Measurements from ENCODE around the gene SNIP1. TPM values are rescaled to one million over a fixed set of nuclear protein-coding genes. Genes with fewer than 3 reads are reported as not detected.
"Not testable (repeated sequence)": the region's sequence is repeated elsewhere in the genome, so short reads cannot be mapped to it uniquely, and the experiment has no call there.

The SNIP1 gene
- total RNA-seq, 4 donors from 2014 or later: 13.5 to 23.4 (median 15.6) TPM

DNA sequence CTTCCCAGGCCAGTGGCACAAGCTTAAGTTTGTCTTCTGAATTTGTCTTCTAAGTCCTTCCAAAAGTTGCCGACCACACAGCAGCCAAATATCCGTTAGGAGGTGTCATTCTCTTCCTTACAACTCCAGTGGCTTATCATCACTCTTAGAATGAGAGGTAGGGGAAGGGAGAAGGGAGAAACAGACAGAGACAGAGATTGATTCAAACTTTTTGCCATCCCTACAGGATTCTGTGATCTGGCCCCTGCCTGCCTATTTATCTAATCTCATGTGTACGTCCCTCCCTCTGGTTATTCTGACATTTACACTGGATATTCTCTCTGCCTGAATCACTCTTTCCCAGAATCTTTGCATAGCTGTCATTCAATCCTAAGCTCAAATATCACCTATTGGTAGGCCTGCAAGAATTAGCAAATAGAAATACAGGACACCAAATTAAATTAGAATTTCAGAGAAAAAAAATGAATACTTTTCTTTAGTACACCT is 42.1 kb upstream of the SNIP1 start:
- H3K4me1 ChIP-seq: peaks cover 26% of the 10 kb centered on the region
- H3K27me3 ChIP-seq: no peaks in the 10 kb centered on the region
- WGBS: 0% methylated on average over 3 of the region's 3 CpGs
- no peaks in the 10 kb centered on the region for H3K9me3 ChIP-seq
- TF ChIP-seq EP300 (IDR thresholded peaks at IDR 0.05) (no peak), POLR2AphosphoS5 (IDR thresholded peaks at IDR 0.05) (no peak), POLR2A (IDR thresholded peaks at IDR 0.05) (no peak)
- TF ChIP-seq, protein P1, sequence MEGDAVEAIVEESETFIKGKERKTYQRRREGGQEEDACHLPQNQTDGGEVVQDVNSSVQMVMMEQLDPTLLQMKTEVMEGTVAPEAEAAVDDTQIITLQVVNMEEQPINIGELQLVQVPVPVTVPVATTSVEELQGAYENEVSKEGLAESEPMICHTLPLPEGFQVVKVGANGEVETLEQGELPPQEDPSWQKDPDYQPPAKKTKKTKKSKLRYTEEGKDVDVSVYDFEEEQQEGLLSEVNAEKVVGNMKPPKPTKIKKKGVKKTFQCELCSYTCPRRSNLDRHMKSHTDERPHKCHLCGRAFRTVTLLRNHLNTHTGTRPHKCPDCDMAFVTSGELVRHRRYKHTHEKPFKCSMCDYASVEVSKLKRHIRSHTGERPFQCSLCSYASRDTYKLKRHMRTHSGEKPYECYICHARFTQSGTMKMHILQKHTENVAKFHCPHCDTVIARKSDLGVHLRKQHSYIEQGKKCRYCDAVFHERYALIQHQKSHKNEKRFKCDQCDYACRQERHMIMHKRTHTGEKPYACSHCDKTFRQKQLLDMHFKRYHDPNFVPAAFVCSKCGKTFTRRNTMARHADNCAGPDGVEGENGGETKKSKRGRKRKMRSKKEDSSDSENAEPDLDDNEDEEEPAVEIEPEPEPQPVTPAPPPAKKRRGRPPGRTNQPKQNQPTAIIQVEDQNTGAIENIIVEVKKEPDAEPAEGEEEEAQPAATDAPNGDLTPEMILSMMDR (IDR thresholded peaks at IDR 0.05): no peak
- H3K27ac ChIP-seq: peak overlapping the region; percentile 84
- no peak for DNase-seq (ENCODE audit: low spot score in 2 of 2)
- H3K4me3 ChIP-seq: peak overlapping the region; percentile 89
- H3K36me3 ChIP-seq: peaks cover 20% of the 10 kb centered on the region

DNA sequence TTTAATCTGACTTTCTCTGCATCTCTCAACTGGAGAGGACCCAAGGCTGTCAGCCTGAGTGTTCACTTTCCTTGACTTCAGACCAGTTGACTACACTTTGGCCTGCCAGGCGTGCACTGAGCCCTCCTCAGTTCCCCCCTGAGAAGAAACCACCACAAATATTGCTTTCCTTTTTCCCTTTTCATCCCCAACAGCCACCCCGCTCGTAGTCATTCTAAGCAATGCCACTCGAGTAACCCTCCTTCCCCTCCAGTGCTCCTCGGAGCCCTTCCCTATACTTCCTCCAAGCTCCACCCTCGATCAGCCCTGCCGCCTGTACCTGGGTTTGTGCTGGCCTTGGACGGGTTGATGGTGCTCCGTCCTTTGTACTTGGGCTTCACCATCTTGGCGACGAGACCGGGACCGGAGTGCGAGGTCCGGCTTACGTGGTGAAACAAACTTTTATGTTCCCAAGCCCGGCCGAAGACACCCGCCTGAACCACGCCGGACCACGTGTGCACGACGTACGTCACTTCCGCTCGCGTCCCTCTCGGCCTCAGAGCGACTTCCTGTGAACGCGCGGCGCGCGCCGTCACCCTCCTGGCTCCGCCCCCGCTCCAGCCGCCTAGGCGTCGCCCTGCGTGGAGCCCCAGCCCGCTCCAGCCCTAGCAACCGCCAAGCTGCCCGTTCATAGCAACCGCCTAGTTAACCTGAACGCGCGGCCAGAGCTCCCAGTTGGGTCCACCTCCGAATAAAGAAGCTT is 41.5 kb upstream of the SNIP1 start, which contains the start of gene GNL2:
GNL2 (minus strand) TSS at position 498 of the 742 bp plus-strand sequence; CDS start at position 383, 115 bp downstream.
- peak in 1 of 2 donors; percentile 76 for TF ChIP-seq POLR2A (IDR thresholded peaks at IDR 0.05)
- TF ChIP-seq POLR2AphosphoS5 (IDR thresholded peaks at IDR 0.05): peak in 2 of 3 donors; percentile 39 to 55
- TF ChIP-seq EP300 (IDR thresholded peaks at IDR 0.05): no peak
- peaks cover 26% of the 10 kb centered on the region for H3K4me1 ChIP-seq
- peak; percentile 97 to 98 for DNase-seq (ENCODE audit: low spot score in 2 of 2)
- no peaks in the 10 kb centered on the region for H3K9me3 ChIP-seq
- peak within 1 kb of the TSS; percentile 89 for H3K4me3 ChIP-seq
- H3K36me3 ChIP-seq: peaks cover 26% of the 10 kb centered on the region
- H3K27ac ChIP-seq: peak within 1 kb of the TSS; percentile 84
- WGBS: 0% methylated on average over 31 of the region's 51 CpGs
- H3K27me3 ChIP-seq: no peaks in the 10 kb centered on the region

DNA sequence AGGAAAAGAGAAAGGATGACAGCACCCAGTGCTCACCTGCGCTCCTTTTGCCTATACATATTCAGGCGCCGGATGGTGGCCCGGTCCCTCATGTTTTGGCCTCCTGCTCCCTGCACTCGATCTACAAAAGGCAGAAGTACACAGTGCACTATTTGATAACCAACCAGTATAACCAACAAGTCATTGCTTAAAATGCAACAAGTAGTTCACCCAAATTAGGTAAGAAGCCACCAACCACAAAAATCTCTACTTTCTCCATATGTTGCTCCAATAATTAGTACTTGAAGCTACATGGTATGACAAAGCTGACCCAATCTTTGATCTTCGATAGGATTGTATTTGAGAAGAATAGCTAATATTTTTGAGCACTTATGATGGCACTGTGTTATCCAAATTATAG is 39.6 kb upstream of the SNIP1 start:
- Histone ChIP-seq H3K9me3 (no peaks in the 10 kb centered on the region), H3K27me3 (no peaks in the 10 kb centered on the region), H3K27ac (no peak overlapping the region), H3K4me1 (peaks cover 26% of the 10 kb centered on the region), H3K4me3 (no peak overlapping the region), H3K36me3 (peaks cover 45% of the 10 kb centered on the region)
- TF ChIP-seq EP300 (IDR thresholded peaks at IDR 0.05) (no peak), POLR2AphosphoS5 (IDR thresholded peaks at IDR 0.05) (no peak), POLR2A (IDR thresholded peaks at IDR 0.05) (no peak)
- TF ChIP-seq, protein P1 (IDR thresholded peaks at IDR 0.05): no peak
- DNase-seq (ENCODE audit: low spot score in 2 of 2): no peak
- WGBS: 93% methylated on average over 6 of the region's 6 CpGs

DNA sequence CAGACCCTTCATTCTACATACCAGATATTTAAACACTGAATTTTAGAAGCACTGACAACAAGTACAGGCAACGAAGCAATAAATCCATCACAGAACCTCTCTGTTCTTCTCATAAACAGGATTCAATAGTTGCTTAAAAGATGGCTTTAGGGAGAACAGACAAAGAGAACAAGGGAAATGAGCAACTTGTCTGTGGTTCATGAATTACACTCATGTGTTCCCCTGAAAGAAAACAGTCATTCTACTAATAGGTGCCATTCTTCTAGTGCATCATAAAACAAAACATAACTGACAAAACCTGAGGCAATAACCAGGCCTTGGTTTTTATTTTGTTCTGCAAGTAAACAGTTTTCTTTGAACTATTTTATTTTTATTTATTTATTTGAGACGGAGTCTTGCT is 34.8 kb upstream of the SNIP1 start:
- Histone ChIP-seq H3K4me3 (no peak overlapping the region), H3K27ac (no peak overlapping the region), H3K27me3 (no peaks in the 10 kb centered on the region), H3K36me3 (peaks cover 89% of the 10 kb centered on the region), H3K9me3 (no peaks in the 10 kb centered on the region), H3K4me1 (peaks cover 5% of the 10 kb centered on the region)
- no peak for DNase-seq (ENCODE audit: low spot score in 2 of 2)
- TF ChIP-seq POLR2AphosphoS5 (IDR thresholded peaks at IDR 0.05) (no peak), EP300 (IDR thresholded peaks at IDR 0.05) (no peak), POLR2A (IDR thresholded peaks at IDR 0.05) (no peak)
- TF ChIP-seq, protein P1 (IDR thresholded peaks at IDR 0.05): no peak
- WGBS: 86% methylated on average over 2 of the region's 2 CpGs

DNA sequence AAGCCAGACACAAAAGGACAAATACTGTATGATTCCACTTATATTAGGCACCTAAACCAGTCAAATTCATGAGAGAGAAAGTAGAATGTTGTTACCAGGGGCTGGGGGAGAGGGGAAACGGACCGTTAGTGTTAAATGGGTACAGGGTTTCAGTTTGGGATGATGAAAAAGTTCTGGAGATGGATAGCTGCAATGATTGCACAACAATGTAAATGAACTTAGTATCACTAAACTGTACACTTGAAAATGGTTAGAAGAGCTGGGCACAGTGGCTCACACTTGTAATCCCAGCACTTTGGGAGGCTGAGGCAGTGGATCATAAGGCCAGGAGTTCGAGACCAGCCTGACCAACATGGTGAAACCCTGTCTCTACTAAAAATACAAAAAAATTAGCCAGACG is 30.5 kb upstream of the SNIP1 start:
- H3K27ac ChIP-seq; H3K4me1 ChIP-seq; H3K27me3 ChIP-seq; DNase-seq (ENCODE audit: low spot score in 2 of 2); H3K4me3 ChIP-seq; H3K9me3 ChIP-seq: not testable (repeated sequence)
- H3K36me3 ChIP-seq: peaks cover 94% of the 10 kb centered on the region
- 85% methylated on average over 4 of the region's 4 CpGs for WGBS

DNA sequence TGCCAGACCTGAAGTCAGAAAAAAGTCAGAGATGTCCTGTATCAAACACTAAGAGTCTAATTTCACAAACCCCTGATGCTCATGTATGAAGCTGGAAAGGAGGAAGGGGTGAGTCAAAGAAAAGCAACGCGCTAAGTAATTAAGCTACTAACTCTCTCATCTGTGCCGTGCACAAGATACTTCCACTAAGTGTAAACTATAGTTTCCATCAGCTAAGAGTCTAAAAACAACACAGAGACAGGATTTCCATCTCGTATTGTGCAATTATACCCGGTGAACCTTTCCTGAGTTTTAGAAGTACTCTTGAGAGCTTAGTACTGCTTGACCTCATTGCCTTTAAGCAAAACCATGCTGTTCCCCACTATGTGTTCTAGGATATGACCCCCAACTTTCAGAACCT is 21.6 kb upstream of the SNIP1 start:
- TF ChIP-seq EP300 (IDR thresholded peaks at IDR 0.05): no peak
- no peak for TF ChIP-seq POLR2AphosphoS5 (IDR thresholded peaks at IDR 0.05)
- no peak for TF ChIP-seq POLR2A (IDR thresholded peaks at IDR 0.05)
- TF ChIP-seq, protein P1 (IDR thresholded peaks at IDR 0.05): no peak
- Histone ChIP-seq H3K27ac (no peak overlapping the region), H3K9me3 (no peaks in the 10 kb centered on the region), H3K36me3 (peaks cover 97% of the 10 kb centered on the region), H3K4me1 (no peaks in the 10 kb centered on the region), H3K4me3 (no peak overlapping the region), H3K27me3 (no peaks in the 10 kb centered on the region)
- no peak for DNase-seq (ENCODE audit: low spot score in 2 of 2)
- 91% methylated on average over 5 of the region's 5 CpGs for WGBS
